Measurements from ENCODE around the gene GFRA4. TPM values are rescaled to one million over a fixed set of nuclear protein-coding genes. Genes with fewer than 3 reads are reported as not detected.

The GFRA4 gene
- total and polyA plus RNA-seq, 2 donors (not counting 1 experiment from before 2014, with no cell fraction given) = not detected

DNA sequence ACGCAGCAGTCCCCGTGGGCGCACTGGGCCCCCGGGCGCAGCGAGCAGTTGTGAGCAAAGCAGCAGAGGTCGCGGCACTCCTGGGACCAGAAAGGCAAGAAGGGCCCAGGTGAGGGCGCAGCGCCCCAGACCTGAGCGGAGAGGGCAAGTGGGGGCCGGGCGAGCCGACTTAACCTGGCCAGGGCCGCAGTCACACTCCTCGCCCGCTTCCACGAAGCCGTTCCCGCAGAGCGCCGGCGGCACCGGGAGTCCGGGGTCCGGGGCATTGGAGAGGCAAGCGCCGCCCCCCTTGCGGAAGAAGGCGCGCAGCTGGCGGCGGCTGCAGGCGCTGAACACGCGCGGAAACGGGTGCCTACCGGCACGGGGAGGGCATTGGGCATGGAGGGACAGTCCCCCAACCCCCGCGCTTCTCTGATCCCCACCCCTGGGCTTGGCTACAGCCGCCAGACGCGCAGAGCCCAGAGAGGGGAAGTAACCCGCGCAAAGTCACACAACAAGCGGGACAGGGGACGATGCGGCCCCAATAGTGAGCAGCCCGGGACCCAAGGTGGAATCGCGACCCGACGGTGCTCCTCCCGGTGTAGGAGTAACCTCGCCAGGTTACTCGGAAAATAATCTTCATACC is 9.5 kb upstream of the GFRA4 start:
- no peak overlapping the region for H2AFZ ChIP-seq (ENCODE audit: low read length)
- no peak overlapping the region for H3K27ac ChIP-seq (ENCODE audit: insufficient read depth, low read length)
- peaks cover 20% of the 10 kb centered on the region for H3K36me3 ChIP-seq (ENCODE audit: control insufficient read depth, insufficient read depth, low read length)
- no peak overlapping the region for H3K4me2 ChIP-seq (ENCODE audit: extremely low read depth, insufficient read depth, low read length)
- DNase-seq (ENCODE audit: low read depth in 2 of 2) = no peak
- peaks cover 8% of the 10 kb centered on the region for H3K4me1 ChIP-seq (ENCODE audit: control insufficient read depth, extremely low read depth, insufficient read depth, low read length)
- H3K27me3 ChIP-seq (ENCODE audit: control insufficient read depth, insufficient read depth, low read length) = no peaks in the 10 kb centered on the region
- H3K9ac ChIP-seq (ENCODE audit: insufficient read depth, low read length) = no peak overlapping the region
- H3K4me3 ChIP-seq (replicated peaks in 1 of 4; ENCODE audit: control extremely low read depth in 1 of 4, insufficient read depth in 1 of 4, low read depth in 3 of 4, low read length in 4 of 4) = no peak overlapping the region
- H3K9me3 ChIP-seq (ENCODE audit: control insufficient read depth, insufficient read depth, low read depth, low read length) = no peaks in the 10 kb centered on the region
- H4K20me1 ChIP-seq (ENCODE audit: control insufficient read depth, extremely low read depth, insufficient read depth, low read length) = no peaks in the 10 kb centered on the region
- no peak for TF ChIP-seq EZH2 (IDR thresholded peaks at IDR 0.05; ENCODE audit: low read length, missing control alignments)
- TF ChIP-seq, protein P1, sequence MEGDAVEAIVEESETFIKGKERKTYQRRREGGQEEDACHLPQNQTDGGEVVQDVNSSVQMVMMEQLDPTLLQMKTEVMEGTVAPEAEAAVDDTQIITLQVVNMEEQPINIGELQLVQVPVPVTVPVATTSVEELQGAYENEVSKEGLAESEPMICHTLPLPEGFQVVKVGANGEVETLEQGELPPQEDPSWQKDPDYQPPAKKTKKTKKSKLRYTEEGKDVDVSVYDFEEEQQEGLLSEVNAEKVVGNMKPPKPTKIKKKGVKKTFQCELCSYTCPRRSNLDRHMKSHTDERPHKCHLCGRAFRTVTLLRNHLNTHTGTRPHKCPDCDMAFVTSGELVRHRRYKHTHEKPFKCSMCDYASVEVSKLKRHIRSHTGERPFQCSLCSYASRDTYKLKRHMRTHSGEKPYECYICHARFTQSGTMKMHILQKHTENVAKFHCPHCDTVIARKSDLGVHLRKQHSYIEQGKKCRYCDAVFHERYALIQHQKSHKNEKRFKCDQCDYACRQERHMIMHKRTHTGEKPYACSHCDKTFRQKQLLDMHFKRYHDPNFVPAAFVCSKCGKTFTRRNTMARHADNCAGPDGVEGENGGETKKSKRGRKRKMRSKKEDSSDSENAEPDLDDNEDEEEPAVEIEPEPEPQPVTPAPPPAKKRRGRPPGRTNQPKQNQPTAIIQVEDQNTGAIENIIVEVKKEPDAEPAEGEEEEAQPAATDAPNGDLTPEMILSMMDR (conservative IDR thresholded peaks at IDR 0.05 in 1 of 2, IDR thresholded peaks at IDR 0.05 in 1 of 2; ENCODE audit: low read depth in 1 of 2, low read length in 2 of 2) = no peak
- H3K79me2 ChIP-seq (ENCODE audit: control insufficient read depth, insufficient read depth, low read length) = no peaks in the 10 kb centered on the region

DNA sequence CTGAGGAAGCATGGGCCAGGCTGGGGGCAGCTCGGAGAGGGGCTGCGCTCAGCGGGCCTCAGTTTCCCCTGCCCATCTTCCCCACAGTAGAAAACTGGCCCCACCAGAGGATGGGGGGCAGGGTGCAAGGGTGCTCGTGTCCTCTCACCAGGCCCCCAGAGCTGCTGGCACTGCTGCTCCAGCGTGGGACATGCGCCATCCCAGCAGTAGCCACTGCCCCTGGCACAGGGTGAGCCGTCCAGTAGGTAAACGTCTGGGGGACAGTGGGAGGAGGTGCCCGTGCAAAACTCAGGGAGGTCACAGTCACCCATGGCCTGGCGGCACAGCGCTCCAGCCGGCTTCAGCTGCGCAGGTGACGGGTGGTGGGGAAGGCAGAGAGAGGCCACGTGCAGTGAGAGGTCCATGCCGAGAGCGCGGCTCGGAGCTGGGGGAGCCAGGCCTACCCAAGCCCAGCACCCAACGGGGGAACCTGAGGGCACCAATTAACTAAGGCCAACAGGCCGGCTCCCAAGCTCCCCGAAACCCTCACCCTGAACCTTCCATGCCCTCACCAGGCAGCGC is 8.9 kb upstream of the GFRA4 start:
- no peaks in the 10 kb centered on the region for H3K27me3 ChIP-seq (ENCODE audit: control insufficient read depth, insufficient read depth, low read length)
- H3K4me2 ChIP-seq (ENCODE audit: extremely low read depth, insufficient read depth, low read length) = no peak overlapping the region
- no peak overlapping the region for H3K27ac ChIP-seq (ENCODE audit: insufficient read depth, low read length)
- TF ChIP-seq, protein P1 (conservative IDR thresholded peaks at IDR 0.05 in 1 of 2, IDR thresholded peaks at IDR 0.05 in 1 of 2; ENCODE audit: low read depth in 1 of 2, low read length in 2 of 2) = no peak
- no peak for TF ChIP-seq EZH2 (IDR thresholded peaks at IDR 0.05; ENCODE audit: low read length, missing control alignments)
- peaks cover 3% of the 10 kb centered on the region for H3K4me1 ChIP-seq (ENCODE audit: control insufficient read depth, extremely low read depth, insufficient read depth, low read length)
- no peak overlapping the region for H3K4me3 ChIP-seq (replicated peaks in 1 of 4; ENCODE audit: control extremely low read depth in 1 of 4, insufficient read depth in 1 of 4, low read depth in 3 of 4, low read length in 4 of 4)
- DNase-seq (ENCODE audit: low read depth in 2 of 2) = no peak
- no peaks in the 10 kb centered on the region for H4K20me1 ChIP-seq (ENCODE audit: control insufficient read depth, extremely low read depth, insufficient read depth, low read length)
- H3K36me3 ChIP-seq (ENCODE audit: control insufficient read depth, insufficient read depth, low read length) = peaks cover 20% of the 10 kb centered on the region
- no peak overlapping the region for H3K9ac ChIP-seq (ENCODE audit: insufficient read depth, low read length)
- no peaks in the 10 kb centered on the region for H3K79me2 ChIP-seq (ENCODE audit: control insufficient read depth, insufficient read depth, low read length)
- no peak overlapping the region for H2AFZ ChIP-seq (ENCODE audit: low read length)
- H3K9me3 ChIP-seq (ENCODE audit: control insufficient read depth, insufficient read depth, low read depth, low read length) = no peaks in the 10 kb centered on the region

DNA sequence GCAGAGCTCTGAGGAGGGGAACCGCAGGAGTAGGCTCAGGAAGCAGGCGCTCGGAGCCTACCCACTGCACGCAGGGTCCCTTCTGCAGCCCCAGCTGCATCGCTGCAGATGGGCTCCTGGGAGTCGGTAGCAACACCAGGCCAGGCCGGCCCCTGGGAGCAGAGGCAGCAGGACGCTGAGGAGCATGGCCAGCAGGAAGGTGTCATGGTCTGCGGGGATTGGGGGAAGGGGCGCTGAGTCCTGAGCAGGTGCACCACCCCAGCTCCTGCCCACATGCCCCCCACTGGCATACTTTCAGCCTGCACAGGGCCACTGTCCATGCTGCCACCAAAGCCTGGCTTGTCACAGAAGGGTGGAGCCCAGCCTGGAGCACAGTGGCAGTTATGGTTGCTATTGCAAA is 7.7 kb upstream of the GFRA4 start:
- H2AFZ ChIP-seq (ENCODE audit: low read length) = no peak overlapping the region
- no peak overlapping the region for H3K27ac ChIP-seq (ENCODE audit: insufficient read depth, low read length)
- no peaks in the 10 kb centered on the region for H4K20me1 ChIP-seq (ENCODE audit: control insufficient read depth, extremely low read depth, insufficient read depth, low read length)
- no peak for TF ChIP-seq EZH2 (IDR thresholded peaks at IDR 0.05; ENCODE audit: low read length, missing control alignments)
- TF ChIP-seq, protein P1 (conservative IDR thresholded peaks at IDR 0.05 in 1 of 2, IDR thresholded peaks at IDR 0.05 in 1 of 2; ENCODE audit: low read depth in 1 of 2, low read length in 2 of 2) = no peak
- no peaks in the 10 kb centered on the region for H3K79me2 ChIP-seq (ENCODE audit: control insufficient read depth, insufficient read depth, low read length)
- no peaks in the 10 kb centered on the region for H3K27me3 ChIP-seq (ENCODE audit: control insufficient read depth, insufficient read depth, low read length)
- H3K4me1 ChIP-seq (ENCODE audit: control insufficient read depth, extremely low read depth, insufficient read depth, low read length) = no peaks in the 10 kb centered on the region
- no peak overlapping the region for H3K9ac ChIP-seq (ENCODE audit: insufficient read depth, low read length)
- no peaks in the 10 kb centered on the region for H3K9me3 ChIP-seq (ENCODE audit: control insufficient read depth, insufficient read depth, low read depth, low read length)
- H3K4me2 ChIP-seq (ENCODE audit: extremely low read depth, insufficient read depth, low read length) = no peak overlapping the region
- no peak for DNase-seq (ENCODE audit: low read depth in 2 of 2)
- peaks cover 20% of the 10 kb centered on the region for H3K36me3 ChIP-seq (ENCODE audit: control insufficient read depth, insufficient read depth, low read length)
- no peak overlapping the region for H3K4me3 ChIP-seq (replicated peaks in 1 of 4; ENCODE audit: control extremely low read depth in 1 of 4, insufficient read depth in 1 of 4, low read depth in 3 of 4, low read length in 4 of 4)

All from fibroblast of lung (primary cell).